Measurements from ENCODE around the gene NAV3. TPM values are rescaled to one million over a fixed set of nuclear protein-coding genes. Genes with fewer than 3 reads are reported as not detected.

NAV3 gene
- polyA plus RNA-seq, 1 donor from 2014 or later, result 36.9 TPM

DNA sequence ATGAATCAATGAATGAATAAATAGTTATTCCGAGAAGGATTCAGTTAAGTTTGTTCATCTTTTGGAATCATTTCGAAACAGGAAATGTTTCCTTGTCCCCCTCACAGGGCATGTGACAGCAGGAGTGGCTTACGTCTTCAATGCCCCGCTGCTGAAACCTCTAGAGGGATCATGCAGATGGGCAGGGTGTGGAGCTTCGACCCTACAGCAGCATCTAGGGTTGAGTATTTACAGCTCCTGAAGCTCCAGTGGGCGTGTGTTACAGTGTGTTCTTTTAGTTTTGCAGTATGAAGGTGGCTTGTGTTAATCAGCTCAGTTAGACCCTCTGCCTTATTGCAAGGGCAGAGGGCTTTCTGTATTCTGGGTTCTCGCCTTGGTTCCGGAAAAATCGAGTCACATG lies 2.6 kb downstream of the NAV3 start:
- no peaks in the 10 kb centered on the region for H4K20me1 ChIP-seq (ENCODE audit: insufficient read depth)
- no peak overlapping the region for H3K4me2 ChIP-seq (ENCODE audit: low read length)
- no peak overlapping the region for H3K9ac ChIP-seq (ENCODE audit: low read length)
- H3K9me3 ChIP-seq (ENCODE audit: low read length), result no peaks in the 10 kb centered on the region
- no peaks in the 10 kb centered on the region for H3K27me3 ChIP-seq (ENCODE audit: insufficient read depth, low read depth, low read length)
- no peak overlapping the region for H3K4me3 ChIP-seq (ENCODE audit: low read length)
- H3K36me3 ChIP-seq (ENCODE audit: insufficient read depth, low read length), result no peaks in the 10 kb centered on the region
- no peaks in the 10 kb centered on the region for H3K79me2 ChIP-seq (replicated peaks; ENCODE audit: insufficient read depth, low read length)
- no peaks in the 10 kb centered on the region for H3F3A ChIP-seq (ENCODE audit: insufficient read depth, low read length, poor library complexity, severe bottlenecking)
- TF ChIP-seq RAD21 (conservative IDR thresholded peaks at IDR 0.05), result no peak
- no peak for TF ChIP-seq MXI1 (conservative IDR thresholded peaks at IDR 0.05; ENCODE audit: poor library complexity, severe bottlenecking)
- TF ChIP-seq, protein P1, sequence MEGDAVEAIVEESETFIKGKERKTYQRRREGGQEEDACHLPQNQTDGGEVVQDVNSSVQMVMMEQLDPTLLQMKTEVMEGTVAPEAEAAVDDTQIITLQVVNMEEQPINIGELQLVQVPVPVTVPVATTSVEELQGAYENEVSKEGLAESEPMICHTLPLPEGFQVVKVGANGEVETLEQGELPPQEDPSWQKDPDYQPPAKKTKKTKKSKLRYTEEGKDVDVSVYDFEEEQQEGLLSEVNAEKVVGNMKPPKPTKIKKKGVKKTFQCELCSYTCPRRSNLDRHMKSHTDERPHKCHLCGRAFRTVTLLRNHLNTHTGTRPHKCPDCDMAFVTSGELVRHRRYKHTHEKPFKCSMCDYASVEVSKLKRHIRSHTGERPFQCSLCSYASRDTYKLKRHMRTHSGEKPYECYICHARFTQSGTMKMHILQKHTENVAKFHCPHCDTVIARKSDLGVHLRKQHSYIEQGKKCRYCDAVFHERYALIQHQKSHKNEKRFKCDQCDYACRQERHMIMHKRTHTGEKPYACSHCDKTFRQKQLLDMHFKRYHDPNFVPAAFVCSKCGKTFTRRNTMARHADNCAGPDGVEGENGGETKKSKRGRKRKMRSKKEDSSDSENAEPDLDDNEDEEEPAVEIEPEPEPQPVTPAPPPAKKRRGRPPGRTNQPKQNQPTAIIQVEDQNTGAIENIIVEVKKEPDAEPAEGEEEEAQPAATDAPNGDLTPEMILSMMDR (IDR thresholded peaks at IDR 0.05; ENCODE audit: poor library complexity, severe bottlenecking), result no peak
- no peak for TF ChIP-seq TAF1 (IDR thresholded peaks at IDR 0.05; ENCODE audit: low read depth)
- TF ChIP-seq EZH2 (IDR thresholded peaks at IDR 0.05; ENCODE audit: borderline replicate concordance, insufficient read depth, low read length, poor library complexity, severe bottlenecking), result no peak
- TF ChIP-seq, protein P2, sequence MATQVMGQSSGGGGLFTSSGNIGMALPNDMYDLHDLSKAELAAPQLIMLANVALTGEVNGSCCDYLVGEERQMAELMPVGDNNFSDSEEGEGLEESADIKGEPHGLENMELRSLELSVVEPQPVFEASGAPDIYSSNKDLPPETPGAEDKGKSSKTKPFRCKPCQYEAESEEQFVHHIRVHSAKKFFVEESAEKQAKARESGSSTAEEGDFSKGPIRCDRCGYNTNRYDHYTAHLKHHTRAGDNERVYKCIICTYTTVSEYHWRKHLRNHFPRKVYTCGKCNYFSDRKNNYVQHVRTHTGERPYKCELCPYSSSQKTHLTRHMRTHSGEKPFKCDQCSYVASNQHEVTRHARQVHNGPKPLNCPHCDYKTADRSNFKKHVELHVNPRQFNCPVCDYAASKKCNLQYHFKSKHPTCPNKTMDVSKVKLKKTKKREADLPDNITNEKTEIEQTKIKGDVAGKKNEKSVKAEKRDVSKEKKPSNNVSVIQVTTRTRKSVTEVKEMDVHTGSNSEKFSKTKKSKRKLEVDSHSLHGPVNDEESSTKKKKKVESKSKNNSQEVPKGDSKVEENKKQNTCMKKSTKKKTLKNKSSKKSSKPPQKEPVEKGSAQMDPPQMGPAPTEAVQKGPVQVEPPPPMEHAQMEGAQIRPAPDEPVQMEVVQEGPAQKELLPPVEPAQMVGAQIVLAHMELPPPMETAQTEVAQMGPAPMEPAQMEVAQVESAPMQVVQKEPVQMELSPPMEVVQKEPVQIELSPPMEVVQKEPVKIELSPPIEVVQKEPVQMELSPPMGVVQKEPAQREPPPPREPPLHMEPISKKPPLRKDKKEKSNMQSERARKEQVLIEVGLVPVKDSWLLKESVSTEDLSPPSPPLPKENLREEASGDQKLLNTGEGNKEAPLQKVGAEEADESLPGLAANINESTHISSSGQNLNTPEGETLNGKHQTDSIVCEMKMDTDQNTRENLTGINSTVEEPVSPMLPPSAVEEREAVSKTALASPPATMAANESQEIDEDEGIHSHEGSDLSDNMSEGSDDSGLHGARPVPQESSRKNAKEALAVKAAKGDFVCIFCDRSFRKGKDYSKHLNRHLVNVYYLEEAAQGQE (IDR thresholded peaks at IDR 0.05; ENCODE audit: borderline replicate concordance), result no peak
- no peak for TF ChIP-seq SMC3 (conservative IDR thresholded peaks at IDR 0.05; ENCODE audit: poor library complexity)
- TF ChIP-seq POLR2AphosphoS5 (IDR thresholded peaks at IDR 0.05), result no peak
- TF ChIP-seq EP300 (conservative IDR thresholded peaks at IDR 0.05; ENCODE audit: poor library complexity, severe bottlenecking), result no peak
- H3K27ac ChIP-seq (ENCODE audit: low read length), result no peak overlapping the region
- H3K9me2 ChIP-seq (ENCODE audit: insufficient read depth, low read length), result no peaks in the 10 kb centered on the region
- H2AFZ ChIP-seq (ENCODE audit: low read depth, low read length), result no peak overlapping the region

DNA sequence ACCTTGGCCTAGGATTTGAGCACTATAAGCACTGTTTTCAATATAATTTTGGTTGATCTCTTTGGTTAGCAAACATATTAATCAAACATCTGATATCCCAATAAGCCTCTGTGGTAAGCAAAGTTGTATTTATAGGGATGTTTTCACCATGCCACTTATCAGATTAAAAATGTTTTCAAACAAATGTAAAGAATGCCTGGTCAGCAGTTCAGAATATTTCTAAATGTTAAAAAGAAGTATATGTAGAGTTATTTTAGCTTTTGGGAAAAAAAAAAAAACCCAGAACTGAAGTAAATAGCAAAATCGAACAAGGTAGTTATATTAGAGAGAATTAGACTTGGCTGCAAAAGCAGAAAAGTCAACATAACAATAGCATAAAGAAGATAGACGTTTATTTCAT lies 3.9 kb downstream of the NAV3 start:
- no peaks in the 10 kb centered on the region for H3K9me2 ChIP-seq (ENCODE audit: insufficient read depth, low read length)
- no peak overlapping the region for H3K27ac ChIP-seq (ENCODE audit: low read length)
- no peaks in the 10 kb centered on the region for H3F3A ChIP-seq (ENCODE audit: insufficient read depth, low read length, poor library complexity, severe bottlenecking)
- no peak overlapping the region for H3K4me2 ChIP-seq (ENCODE audit: low read length)
- H4K20me1 ChIP-seq (ENCODE audit: insufficient read depth), result no peaks in the 10 kb centered on the region
- H3K9ac ChIP-seq (ENCODE audit: low read length), result no peak overlapping the region
- no peak overlapping the region for H2AFZ ChIP-seq (ENCODE audit: low read depth, low read length)
- no peaks in the 10 kb centered on the region for H3K36me3 ChIP-seq (ENCODE audit: insufficient read depth, low read length)
- H3K9me3 ChIP-seq (ENCODE audit: low read length), result no peaks in the 10 kb centered on the region
- TF ChIP-seq, protein P2 (IDR thresholded peaks at IDR 0.05; ENCODE audit: borderline replicate concordance), result no peak
- TF ChIP-seq POLR2AphosphoS5 (IDR thresholded peaks at IDR 0.05), result no peak
- TF ChIP-seq, protein P1 (IDR thresholded peaks at IDR 0.05; ENCODE audit: poor library complexity, severe bottlenecking), result no peak
- no peak for TF ChIP-seq RAD21 (conservative IDR thresholded peaks at IDR 0.05)
- no peak for TF ChIP-seq SMC3 (conservative IDR thresholded peaks at IDR 0.05; ENCODE audit: poor library complexity)
- no peak for TF ChIP-seq MXI1 (conservative IDR thresholded peaks at IDR 0.05; ENCODE audit: poor library complexity, severe bottlenecking)
- no peak for TF ChIP-seq EZH2 (IDR thresholded peaks at IDR 0.05; ENCODE audit: borderline replicate concordance, insufficient read depth, low read length, poor library complexity, severe bottlenecking)
- TF ChIP-seq EP300 (conservative IDR thresholded peaks at IDR 0.05; ENCODE audit: poor library complexity, severe bottlenecking), result no peak
- no peak for TF ChIP-seq TAF1 (IDR thresholded peaks at IDR 0.05; ENCODE audit: low read depth)
- H3K79me2 ChIP-seq (replicated peaks; ENCODE audit: insufficient read depth, low read length), result no peaks in the 10 kb centered on the region
- H3K27me3 ChIP-seq (ENCODE audit: insufficient read depth, low read depth, low read length), result no peaks in the 10 kb centered on the region
- no peak overlapping the region for H3K4me3 ChIP-seq (ENCODE audit: low read length)

Data from neural cell (in vitro differentiated cells).